Measurements from ENCODE around the gene RAP1GAP2.

- TF ChIP-seq CTCF (IDR thresholded peaks at IDR 0.05 in 8 of 11, conservative IDR thresholded peaks at IDR 0.05 in 3 of 11) (peak in 1 of 11 experiments; percentile 5), POLR2A (IDR thresholded peaks at IDR 0.05) (no peak)
Measured at GRCh38 chr17:3002538-3003295, 206.5 kb downstream of the RAP1GAP2 start.

Data from spleen (tissue), 7 donors.